Gastroesophageal sphincter (tissue), 4 donors: ENCODE results near the gene RETREG1. TPM values are rescaled to one million over a fixed set of nuclear protein-coding genes. Genes with fewer than 3 reads are reported as not detected.
A peak's percentile ranks its signal among the peaks of the same experiment; 100 is the strongest.
"Not testable (repeated sequence)": the region's sequence is repeated elsewhere in the genome, so short reads cannot be mapped to it uniquely, and the experiment has no call there.

Source experiments
- ATAC-seq: fragments of 150-250 bp; one replicate; pipeline ENCODE4 v1.9.1; 2016; ENCODE audit warnings: mild to moderate bottlenecking, moderate library complexity
- H3K27ac ChIP-seq, 4 donors: fragments of 200-600 bp; sonication (generic) in 3 of 4; 1 replicate in 3 of 4; 2 replicates in 1 of 4; pipeline ENCODE4 v1.5.1; 2016 to 2019
- H3K27me3 ChIP-seq: fragments of 200-600 bp; sonication (generic); one replicate; pipeline ENCODE4 v1.5.1; 2019
- H3K36me3 ChIP-seq, 2 donors: fragments of 200-600 bp; sonication (generic); one replicate each; pipeline ENCODE4 v1.5.1; 2019; ENCODE audit warnings: control low read depth in 1 of 2
- H3K4me1 ChIP-seq, 3 donors: fragments of 200-600 bp; sonication (generic); 1 replicate in 2 of 3; 2 replicates in 1 of 3; pipeline ENCODE4 v1.5.1; 2016 to 2019; ENCODE audit warnings: control low read depth in 2 of 3
- H3K4me3 ChIP-seq, 2 donors: fragments of 200-600 bp; sonication (generic); one replicate each; pipeline ENCODE4 v1.5.1; 2019; ENCODE audit warnings: mild to moderate bottlenecking in 1 of 2, moderate library complexity in 1 of 2
- H3K9me3 ChIP-seq, 3 donors: fragments of 200-600 bp; sonication (generic); one replicate each; pipeline ENCODE4 v1.5.1; 2017 to 2019; ENCODE audit warnings: control low read depth in 2 of 3
- CTCF ChIP-seq, 4 experiments: fragments of 200-600 bp in 2 of 4; fragments of 450-650 bp in 2 of 4; sonication (generic) in 1 of 4; IDR thresholded peaks; one replicate each; pipeline ENCODE4 v1.5.1; 2017 to 2019; ENCODE audit warnings: antibody characterized with exemption in 4 of 4, mild to moderate bottlenecking in 2 of 4, moderate library complexity in 2 of 4
- EP300 ChIP-seq: sonication (generic); formaldehyde crosslinking; IDR thresholded peaks from one replicate; pipeline ENCODE4 v1.6.1; 2017; ENCODE audit warnings: antibody characterized with exemption, mild to moderate bottlenecking
- POLR2A ChIP-seq, 2 donors: fragments of 450-650 bp; IDR thresholded peaks; one replicate each; pipeline ENCODE4 v1.6.1; 2017; ENCODE audit warnings: antibody characterized with exemption in 2 of 2, mild to moderate bottlenecking in 2 of 2, moderate library complexity in 1 of 2
- POLR2AphosphoS5 ChIP-seq: sonication (generic); formaldehyde crosslinking; IDR thresholded peaks from one replicate; pipeline ENCODE4 v1.6.1; 2017; ENCODE audit warnings: antibody characterized with exemption
- WGBS, 2 donors: methylation state at CpG; one replicate each; pipeline ENCODE4 v1.1.5; 2018; ENCODE audit warnings: low coverage in 1 of 2; 5-methylcytosine and 5-hydroxymethylcytosine counted together
- total RNA-seq, 4 donors: library from RNA; depleted of rRNA; stranded (reverse); fragments of >200 nt; gene quantifications; one replicate each; pipeline ENCODE4 v1.1.0, GENCODE V29; 2016

RETREG1 gene
- total RNA-seq, 4 donors from 2014 or later: 7.3 to 21.3 (median 15.7) TPM

GRCh38 chr5:16663840-16664239 is 47.0 kb upstream of the RETREG1 start:
- WGBS, 2 donors: 86 to 93% methylated on average over 3 of the region's 4 CpGs
- Histone ChIP-seq H3K36me3 (peaks cover 0 to 3% of the 10 kb centered on the region in 2 donors), H3K27me3 (no peaks in the 10 kb centered on the region), H3K4me1 (peaks cover 0 to 10% (median 0%) of the 10 kb centered on the region in 3 donors), H3K9me3 (no peaks in the 10 kb centered on the region), H3K4me3 (no peak overlapping the region), H3K27ac (no peak overlapping the region)
- TF ChIP-seq EP300 (no peak), POLR2AphosphoS5 (no peak), POLR2A (IDR thresholded peaks at IDR 0.05) (no peak)
- ATAC-seq: no peak

GRCh38 chr5:16661713-16662112 is 44.9 kb upstream of the RETREG1 start:
- Histone ChIP-seq H3K9me3 (no peaks in the 10 kb centered on the region), H3K36me3 (no peaks in the 10 kb centered on the region), H3K4me3 (no peak overlapping the region), H3K4me1 (peaks cover 0 to 2% (median 0%) of the 10 kb centered on the region in 3 donors), H3K27me3 (no peaks in the 10 kb centered on the region), H3K27ac (no peak overlapping the region)
- 86 to 87% methylated on average over 2 of the region's 2 CpGs for WGBS, 2 donors
- ATAC-seq: no peak
- TF ChIP-seq POLR2A (IDR thresholded peaks at IDR 0.05): no peak
- no peak for TF ChIP-seq EP300
- no peak for TF ChIP-seq CTCF (IDR thresholded peaks at IDR 0.05)
- no peak for TF ChIP-seq POLR2AphosphoS5

GRCh38 chr5:16660982-16661381 is 44.2 kb upstream of the RETREG1 start:
- WGBS, 2 donors: 80 to 89% methylated on average over 1 to 5 of the region's 5 CpGs
- no peaks in the 10 kb centered on the region for H3K9me3 ChIP-seq
- no peak overlapping the region for H3K4me3 ChIP-seq
- TF ChIP-seq POLR2AphosphoS5 (no peak), POLR2A (IDR thresholded peaks at IDR 0.05) (no peak)
- no peaks in the 10 kb centered on the region for H3K4me1 ChIP-seq
- no peak for ATAC-seq
- H3K27ac ChIP-seq: no peak overlapping the region
- H3K27me3 ChIP-seq: no peaks in the 10 kb centered on the region
- no peaks in the 10 kb centered on the region for H3K36me3 ChIP-seq

GRCh38 chr5:16659536-16659935 is 42.7 kb upstream of the RETREG1 start:
- H3K9me3 ChIP-seq: no peaks in the 10 kb centered on the region
- no peaks in the 10 kb centered on the region for H3K36me3 ChIP-seq
- no peak overlapping the region for H3K27ac ChIP-seq
- no peaks in the 10 kb centered on the region for H3K4me1 ChIP-seq
- H3K4me3 ChIP-seq: no peak overlapping the region
- 50 to 56% methylated on average over 1 of the region's 1 CpG for WGBS, 2 donors
- TF ChIP-seq EP300: no peak
- TF ChIP-seq POLR2AphosphoS5: no peak
- no peak for TF ChIP-seq POLR2A (IDR thresholded peaks at IDR 0.05)
- no peak for TF ChIP-seq CTCF (IDR thresholded peaks at IDR 0.05)
- ATAC-seq: no peak
- H3K27me3 ChIP-seq: no peaks in the 10 kb centered on the region

- TF ChIP-seq POLR2AphosphoS5: no peak
- no peak for TF ChIP-seq EP300
- no peak for TF ChIP-seq POLR2A (IDR thresholded peaks at IDR 0.05)
- no peak for TF ChIP-seq CTCF (IDR thresholded peaks at IDR 0.05)
- ATAC-seq: peak; percentile 72
- H3K4me3 ChIP-seq: no peak overlapping the region
- no peaks in the 10 kb centered on the region for H3K27me3 ChIP-seq
- H3K4me1 ChIP-seq: no peaks in the 10 kb centered on the region
- no peaks in the 10 kb centered on the region for H3K9me3 ChIP-seq
- no peaks in the 10 kb centered on the region for H3K36me3 ChIP-seq
- no peak overlapping the region for H3K27ac ChIP-seq
- WGBS, 2 donors: 66 to 69% methylated on average over 2 of the region's 2 CpGs
Measured at GRCh38 chr5:16656561-16657191, 39.9 kb upstream of the RETREG1 start.

GRCh38 chr5:16654647-16655334 is 38.0 kb upstream of the RETREG1 start:
- Histone ChIP-seq H3K4me1 (no peaks in the 10 kb centered on the region), H3K27ac (no peak overlapping the region), H3K36me3 (no peaks in the 10 kb centered on the region), H3K27me3 (no peaks in the 10 kb centered on the region), H3K9me3 (no peaks in the 10 kb centered on the region), H3K4me3 (no peak overlapping the region)
- WGBS, 2 donors: 59 to 71% methylated on average over 5 to 6 of the region's 6 CpGs
- TF ChIP-seq POLR2A (IDR thresholded peaks at IDR 0.05) (no peak), EP300 (no peak), POLR2AphosphoS5 (no peak), CTCF (IDR thresholded peaks at IDR 0.05) (no peak)
- no peak for ATAC-seq

- not testable (repeated sequence) for H3K4me1 ChIP-seq
Measured at GRCh38 chr5:16648739-16649138, 31.9 kb upstream of the RETREG1 start.

More at GRCh38 chr5:16648739-16649138, 31.9 kb upstream of the RETREG1 start:
- not testable (repeated sequence) for H3K27ac ChIP-seq, ATAC-seq, H3K9me3 ChIP-seq, H3K4me3 ChIP-seq, H3K36me3 ChIP-seq, H3K27me3 ChIP-seq
- WGBS, 2 donors: 89% methylated on average over 3 of the region's 8 CpGs; no CpG with 5 or more reads in 1 of the 2 donors
